Natural killer cell (primary cell): ENCODE results near the gene RPP14. TPM values are rescaled to one million over a fixed set of nuclear protein-coding genes. Genes with fewer than 3 reads are reported as not detected.

Experiments
- ATAC-seq, 3 donors: fragments of 150-1000 bp in 2 of 3; fragments of 200-7000 bp in 1 of 3; cut with Tn5 transposase; 1 replicate in 1 of 3; 2 replicates in 2 of 3; pipeline ENCODE4 v1.10.0; 2021; ENCODE audit warnings: mild to moderate bottlenecking in 2 of 3, moderate library complexity in 2 of 3
- DNase-seq, 2 donors: peaks; one replicate each; pipeline versions ENCODE4 v3.0.0 to v3.0.0-alpha.2; 2013 to 2021; ENCODE audit warnings: mixed read lengths in 1 of 2
- H3K27ac ChIP-seq: one replicate; pipeline ENCODE4 v1.5.1; 2013; ENCODE audit warnings: mild to moderate bottlenecking, low read length
- H3K27me3 ChIP-seq: one replicate; pipeline ENCODE4 v1.6.1; 2013; ENCODE audit warnings: low read length; ENCODE audit not compliant: control insufficient read depth, insufficient read depth
- H3K36me3 ChIP-seq: one replicate; pipeline ENCODE4 v1.6.1; 2013; ENCODE audit warnings: low read length; ENCODE audit not compliant: control insufficient read depth, insufficient read depth
- H3K4me1 ChIP-seq: one replicate; pipeline ENCODE4 v1.6.1; 2013; ENCODE audit warnings: low read length; ENCODE audit not compliant: control insufficient read depth, insufficient read depth
- H3K4me3 ChIP-seq: one replicate; pipeline ENCODE4 v1.5.1; 2013; ENCODE audit warnings: low read length
- H3K9me3 ChIP-seq: one replicate; pipeline ENCODE4 v1.6.1; 2013; ENCODE audit warnings: low read length; ENCODE audit not compliant: control insufficient read depth, insufficient read depth
- H3K27ac Mint-ChIP-seq, 2 donors: one replicate each; pipeline ENCODE4 v1.8.0; 2022; ENCODE audit warnings: mild to moderate bottlenecking in 2 of 2, mixed read lengths in 2 of 2, moderate library complexity in 1 of 2
- H3K27me3 Mint-ChIP-seq, 2 donors: one replicate each; pipeline ENCODE4 v1.8.0; 2022; ENCODE audit warnings: low read depth in 2 of 2, mixed read lengths in 2 of 2
- H3K36me3 Mint-ChIP-seq: one replicate; pipeline ENCODE4 v1.8.0; 2022; ENCODE audit warnings: mixed read lengths
- H3K4me1 Mint-ChIP-seq, 2 donors: one replicate each; pipeline ENCODE4 v1.8.0; 2022; ENCODE audit warnings: mixed read lengths in 2 of 2
- H3K4me3 Mint-ChIP-seq: one replicate; pipeline ENCODE4 v1.8.0; 2022; ENCODE audit warnings: mild to moderate bottlenecking, moderate library complexity, mixed read lengths
- H3K9me3 Mint-ChIP-seq, 2 donors: one replicate each; pipeline ENCODE4 v1.8.0; 2022; ENCODE audit warnings: mixed read lengths in 2 of 2
- WGBS: methylation state at CpG from one replicate; pipeline ENCODE4 v1.1.7; 2013; ENCODE audit warnings: missing lambda C conversion rate; ENCODE audit not compliant: insufficient coverage; 5-methylcytosine and 5-hydroxymethylcytosine counted together
- intact Hi-C: fragments of 100-400 bp; cut with micrococcal nuclease; formaldehyde crosslinking; loops from one replicate; pipeline ENCODE4 v1.14.2; 2022
- total RNA-seq, 4 donors: library from RNA; stranded (reverse); fragments of 120-200 nt in 1 of 4; gene quantifications; one replicate each; pipeline versions ENCODE4 v1.2.3 to v1.2.4, GENCODE V29; 2013 to 2022
- TF ChIP-seq, protein P1 (sequence below): fragments of 200-600 bp; IDR thresholded peaks from one replicate; pipeline ENCODE4 v1.8.0; 2022; ENCODE audit warnings: antibody characterized with exemption

RPP14 gene
- total RNA-seq, 3 donors from 2014 or later (not counting 1 experiment from before 2014, with no cell fraction given) = 13.1 to 18.8 (median 17.0) TPM

DNA sequence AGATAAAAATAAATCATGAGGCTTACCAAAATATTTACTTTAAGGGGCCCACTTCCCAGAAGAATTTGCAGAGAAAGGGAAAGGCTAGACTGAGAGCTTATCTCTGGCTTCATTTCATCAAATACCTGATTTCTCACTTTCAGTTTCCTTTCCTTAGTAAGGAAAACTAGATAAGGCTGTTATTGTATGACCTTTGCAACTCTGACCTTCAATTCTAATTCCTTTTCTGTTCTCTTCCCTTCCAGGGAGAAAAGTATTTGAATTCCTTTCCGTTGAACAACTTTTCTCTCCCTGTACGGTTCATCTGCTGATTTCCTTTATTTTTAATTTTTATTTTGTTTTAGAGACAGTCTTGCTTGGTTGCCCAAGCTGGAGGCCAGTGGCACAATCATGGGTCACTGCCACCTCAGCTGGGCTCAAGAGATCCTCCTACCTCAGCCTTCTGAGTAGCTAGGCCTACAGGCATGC, 19.5 kb downstream of the RPP14 start:
- no peak overlapping the region for H3K4me3 Mint-ChIP-seq
- H3K36me3 Mint-ChIP-seq = no peaks in the 10 kb centered on the region
- H3K27me3 Mint-ChIP-seq = no peaks in the 10 kb centered on the region
- H3K4me1 Mint-ChIP-seq = no peaks in the 10 kb centered on the region
- no peaks in the 10 kb centered on the region for H3K9me3 ChIP-seq
- H3K4me1 ChIP-seq = no peaks in the 10 kb centered on the region
- no peak overlapping the region for H3K27ac Mint-ChIP-seq
- no peak for ATAC-seq
- intact Hi-C loops = no loop called here
- no peak overlapping the region for H3K4me3 ChIP-seq
- H3K27me3 ChIP-seq = no peaks in the 10 kb centered on the region
- H3K27ac ChIP-seq = no peak overlapping the region
- H3K36me3 ChIP-seq = no peaks in the 10 kb centered on the region
- no peak for DNase-seq
- no CpG with 5 or more reads among the region's 2 CpGs for WGBS
- no peaks in the 10 kb centered on the region for H3K9me3 Mint-ChIP-seq
- TF ChIP-seq, protein P1, sequence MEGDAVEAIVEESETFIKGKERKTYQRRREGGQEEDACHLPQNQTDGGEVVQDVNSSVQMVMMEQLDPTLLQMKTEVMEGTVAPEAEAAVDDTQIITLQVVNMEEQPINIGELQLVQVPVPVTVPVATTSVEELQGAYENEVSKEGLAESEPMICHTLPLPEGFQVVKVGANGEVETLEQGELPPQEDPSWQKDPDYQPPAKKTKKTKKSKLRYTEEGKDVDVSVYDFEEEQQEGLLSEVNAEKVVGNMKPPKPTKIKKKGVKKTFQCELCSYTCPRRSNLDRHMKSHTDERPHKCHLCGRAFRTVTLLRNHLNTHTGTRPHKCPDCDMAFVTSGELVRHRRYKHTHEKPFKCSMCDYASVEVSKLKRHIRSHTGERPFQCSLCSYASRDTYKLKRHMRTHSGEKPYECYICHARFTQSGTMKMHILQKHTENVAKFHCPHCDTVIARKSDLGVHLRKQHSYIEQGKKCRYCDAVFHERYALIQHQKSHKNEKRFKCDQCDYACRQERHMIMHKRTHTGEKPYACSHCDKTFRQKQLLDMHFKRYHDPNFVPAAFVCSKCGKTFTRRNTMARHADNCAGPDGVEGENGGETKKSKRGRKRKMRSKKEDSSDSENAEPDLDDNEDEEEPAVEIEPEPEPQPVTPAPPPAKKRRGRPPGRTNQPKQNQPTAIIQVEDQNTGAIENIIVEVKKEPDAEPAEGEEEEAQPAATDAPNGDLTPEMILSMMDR = no peak

DNA sequence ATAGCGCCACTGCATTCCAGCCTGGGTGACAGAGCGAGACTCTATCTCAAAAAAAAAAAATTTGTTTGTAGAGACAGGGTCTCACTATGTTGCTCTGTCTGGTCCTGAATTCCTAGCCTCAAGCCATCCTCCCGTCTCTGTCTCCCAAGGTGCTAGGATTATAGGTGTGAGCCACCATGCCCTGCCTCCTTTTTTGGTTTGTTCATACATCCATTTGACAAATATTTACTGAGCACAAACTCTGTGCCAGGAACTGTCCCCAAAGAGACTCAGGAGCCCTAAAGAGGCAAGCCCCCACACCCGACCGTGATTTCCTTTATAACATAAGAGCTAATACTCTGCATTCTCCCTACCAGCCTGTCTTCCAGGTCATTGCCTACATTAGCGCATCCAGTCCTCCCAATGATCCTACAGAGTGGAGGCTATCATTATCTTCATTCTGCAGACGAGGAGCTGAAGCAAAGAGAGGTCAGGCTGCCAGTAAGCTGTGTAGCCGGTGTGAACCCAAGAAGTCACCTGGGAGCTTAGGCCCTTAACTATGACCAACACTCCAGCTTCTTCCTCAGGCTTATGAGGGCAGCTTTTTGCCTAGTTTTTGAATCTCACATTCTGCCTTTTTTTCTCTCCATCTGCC, 20.3 kb downstream of the RPP14 start:
- Histone ChIP-seq H3K4me3 (no peak overlapping the region), H3K27ac (no peak overlapping the region), H3K9me3 (no peaks in the 10 kb centered on the region), H3K36me3 (no peaks in the 10 kb centered on the region), H3K27me3 (no peaks in the 10 kb centered on the region), H3K4me1 (no peaks in the 10 kb centered on the region)
- 96% methylated on average over 8 of the region's 8 CpGs for WGBS
- Mint-ChIP-seq H3K9me3 (no peaks in the 10 kb centered on the region), H3K4me3 (no peak overlapping the region), H3K4me1 (no peaks in the 10 kb centered on the region), H3K36me3 (no peaks in the 10 kb centered on the region), H3K27ac (peak overlapping the region in 1 of 2 donors; percentile 9), H3K27me3 (no peaks in the 10 kb centered on the region)
- DNase-seq (no peak), ATAC-seq (no peak)
- TF ChIP-seq, protein P1 = no peak
- intact Hi-C loops = no loop called here

GRCh38 chr3:58329150-58329921, 23.3 kb downstream of the RPP14 start:
- H3K27me3 Mint-ChIP-seq = no peaks in the 10 kb centered on the region
- DNase-seq (no peak), ATAC-seq (no peak)
- H3K27ac Mint-ChIP-seq = peak overlapping the region in 1 of 2 donors; percentile 11
- TF ChIP-seq, protein P1 = no peak
- no peaks in the 10 kb centered on the region for H3K9me3 Mint-ChIP-seq
- WGBS = 97% methylated on average over 6 of the region's 8 CpGs
- no peaks in the 10 kb centered on the region for H3K9me3 ChIP-seq
- H3K4me3 ChIP-seq = no peak overlapping the region
- H3K27ac ChIP-seq = no peak overlapping the region
- H3K36me3 ChIP-seq = no peaks in the 10 kb centered on the region
- peaks cover 9% of the 10 kb centered on the region for H3K4me1 ChIP-seq
- H3K4me1 Mint-ChIP-seq = peaks cover 10 to 22% of the 10 kb centered on the region in 2 donors
- H3K36me3 Mint-ChIP-seq = no peaks in the 10 kb centered on the region
- H3K4me3 Mint-ChIP-seq = no peak overlapping the region
- intact Hi-C loops = no loop called here
- no peaks in the 10 kb centered on the region for H3K27me3 ChIP-seq
